ENCODE measurements around the gene CADM1.

Gene CADM1

DNA sequence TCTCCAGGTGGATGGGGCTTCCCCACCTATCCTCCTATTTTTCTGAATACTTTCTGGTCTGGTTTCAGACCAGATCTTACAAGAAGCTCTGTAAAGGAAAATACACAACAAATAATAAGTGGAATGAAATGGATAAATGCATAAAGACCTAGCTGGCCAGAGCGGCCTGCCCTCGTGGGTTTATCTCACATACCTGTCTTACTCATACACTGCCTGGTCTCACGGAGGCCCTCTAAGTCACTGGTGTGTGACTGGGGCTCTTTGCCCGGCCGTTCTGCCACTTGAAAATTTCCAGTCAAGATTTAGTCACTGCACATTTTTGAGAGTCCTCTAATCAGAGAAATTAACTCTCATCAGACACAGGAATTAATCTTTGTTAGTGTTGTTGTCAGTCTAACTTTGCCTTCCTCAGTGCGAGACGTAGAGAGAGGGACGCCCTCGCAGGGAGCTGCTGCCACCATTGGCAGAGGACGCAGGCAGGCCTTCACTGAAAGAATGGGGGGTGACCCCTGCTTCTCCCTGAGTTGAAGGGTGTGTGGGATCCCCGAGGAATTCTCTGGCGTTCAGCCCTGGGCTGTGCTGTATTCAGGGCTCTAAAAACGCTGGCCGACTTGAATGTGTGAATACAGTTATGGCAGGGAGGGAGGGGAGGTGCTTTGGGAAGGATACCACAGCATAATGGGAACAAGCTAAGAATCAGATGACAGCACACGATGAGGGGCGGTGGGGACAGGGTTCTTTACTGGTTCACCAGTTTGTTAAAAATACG is 46.3 kb upstream of the CADM1 start:
- Histone ChIP-seq H3K4me1 (ENCODE audit: low read length) (no peaks in the 10 kb centered on the region), H4K20me1 (ENCODE audit: insufficient read depth, low read length) (no peaks in the 10 kb centered on the region), H3K4me2 (ENCODE audit: low read depth, low read length) (no peak overlapping the region), H3K9me3 (replicated peaks; ENCODE audit: insufficient read depth, low read length) (no peaks in the 10 kb centered on the region), H3K9ac (ENCODE audit: low read length) (no peak overlapping the region), H3F3A (ENCODE audit: insufficient read depth, low read length) (no peaks in the 10 kb centered on the region), H3K79me2 (ENCODE audit: low read length) (no peaks in the 10 kb centered on the region), H3K27me3 (replicated peaks; ENCODE audit: insufficient read depth, low read length) (no peaks in the 10 kb centered on the region), H3K36me3 (replicated peaks; ENCODE audit: insufficient read depth, low read length) (no peaks in the 10 kb centered on the region), H3K27ac (ENCODE audit: low read length) (no peak overlapping the region), H2AFZ (ENCODE audit: low read length) (no peak overlapping the region), H3K4me3 (ENCODE audit: low read length) (no peak overlapping the region), H3K9me2 (replicated peaks; ENCODE audit: insufficient read depth, low read length) (no peaks in the 10 kb centered on the region)
- no peak for DNase-seq
- no peak for TF ChIP-seq EZH2 (optimal IDR thresholded peaks at IDR 0.05; ENCODE audit: low read depth, low read length)
- TF ChIP-seq, protein P1, sequence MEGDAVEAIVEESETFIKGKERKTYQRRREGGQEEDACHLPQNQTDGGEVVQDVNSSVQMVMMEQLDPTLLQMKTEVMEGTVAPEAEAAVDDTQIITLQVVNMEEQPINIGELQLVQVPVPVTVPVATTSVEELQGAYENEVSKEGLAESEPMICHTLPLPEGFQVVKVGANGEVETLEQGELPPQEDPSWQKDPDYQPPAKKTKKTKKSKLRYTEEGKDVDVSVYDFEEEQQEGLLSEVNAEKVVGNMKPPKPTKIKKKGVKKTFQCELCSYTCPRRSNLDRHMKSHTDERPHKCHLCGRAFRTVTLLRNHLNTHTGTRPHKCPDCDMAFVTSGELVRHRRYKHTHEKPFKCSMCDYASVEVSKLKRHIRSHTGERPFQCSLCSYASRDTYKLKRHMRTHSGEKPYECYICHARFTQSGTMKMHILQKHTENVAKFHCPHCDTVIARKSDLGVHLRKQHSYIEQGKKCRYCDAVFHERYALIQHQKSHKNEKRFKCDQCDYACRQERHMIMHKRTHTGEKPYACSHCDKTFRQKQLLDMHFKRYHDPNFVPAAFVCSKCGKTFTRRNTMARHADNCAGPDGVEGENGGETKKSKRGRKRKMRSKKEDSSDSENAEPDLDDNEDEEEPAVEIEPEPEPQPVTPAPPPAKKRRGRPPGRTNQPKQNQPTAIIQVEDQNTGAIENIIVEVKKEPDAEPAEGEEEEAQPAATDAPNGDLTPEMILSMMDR (IDR thresholded peaks at IDR 0.05; ENCODE audit: low read length): no peak
- no peak for TF ChIP-seq EZH2phosphoT487 (IDR thresholded peaks at IDR 0.05; ENCODE audit: low read length)

DNA sequence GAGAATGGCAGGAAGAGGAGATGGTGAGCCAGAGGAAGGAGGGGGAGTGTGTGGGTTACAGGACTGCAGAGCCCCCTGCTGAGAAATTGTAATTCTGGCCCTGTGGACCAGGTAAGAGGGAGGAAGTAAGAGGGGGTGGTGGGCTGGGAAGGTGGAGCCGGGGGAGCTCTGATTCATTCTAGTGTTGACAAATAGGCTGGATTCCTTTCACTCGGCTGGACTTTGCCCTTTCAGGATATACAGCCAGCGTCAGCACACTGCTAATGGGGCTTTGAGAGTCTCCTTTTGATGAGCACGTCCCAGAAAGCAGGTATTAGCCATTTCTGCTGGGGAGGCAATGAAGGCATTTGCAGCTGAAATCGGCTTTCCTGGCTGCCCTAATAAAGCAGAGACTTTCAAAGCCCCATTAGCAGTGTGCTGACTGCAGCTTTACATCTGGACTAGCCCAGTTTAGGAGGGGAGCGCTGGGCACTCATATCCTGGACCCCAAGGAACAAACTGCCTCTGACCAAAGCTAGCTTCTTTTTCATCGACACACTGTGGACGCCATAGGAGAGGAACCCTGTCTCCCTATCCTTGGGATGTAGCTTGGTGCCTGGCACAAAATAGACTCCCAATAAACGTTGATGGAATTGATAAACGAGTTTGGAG is 44.8 kb upstream of the CADM1 start:
- Histone ChIP-seq H3F3A (ENCODE audit: insufficient read depth, low read length) (no peaks in the 10 kb centered on the region), H3K4me2 (ENCODE audit: low read depth, low read length) (no peak overlapping the region), H3K36me3 (replicated peaks; ENCODE audit: insufficient read depth, low read length) (no peaks in the 10 kb centered on the region), H3K9ac (ENCODE audit: low read length) (no peak overlapping the region), H2AFZ (ENCODE audit: low read length) (no peak overlapping the region), H3K9me3 (replicated peaks; ENCODE audit: insufficient read depth, low read length) (no peaks in the 10 kb centered on the region), H3K27ac (ENCODE audit: low read length) (no peak overlapping the region), H3K4me3 (ENCODE audit: low read length) (no peak overlapping the region), H3K79me2 (ENCODE audit: low read length) (no peaks in the 10 kb centered on the region), H3K27me3 (replicated peaks; ENCODE audit: insufficient read depth, low read length) (no peaks in the 10 kb centered on the region), H4K20me1 (ENCODE audit: insufficient read depth, low read length) (no peaks in the 10 kb centered on the region), H3K9me2 (replicated peaks; ENCODE audit: insufficient read depth, low read length) (no peaks in the 10 kb centered on the region), H3K4me1 (ENCODE audit: low read length) (no peaks in the 10 kb centered on the region)
- TF ChIP-seq EZH2 (optimal IDR thresholded peaks at IDR 0.05; ENCODE audit: low read depth, low read length) (no peak), EZH2phosphoT487 (IDR thresholded peaks at IDR 0.05; ENCODE audit: low read length) (no peak)
- TF ChIP-seq, protein P1 (IDR thresholded peaks at IDR 0.05; ENCODE audit: low read length): no peak
- no peak for DNase-seq

DNA sequence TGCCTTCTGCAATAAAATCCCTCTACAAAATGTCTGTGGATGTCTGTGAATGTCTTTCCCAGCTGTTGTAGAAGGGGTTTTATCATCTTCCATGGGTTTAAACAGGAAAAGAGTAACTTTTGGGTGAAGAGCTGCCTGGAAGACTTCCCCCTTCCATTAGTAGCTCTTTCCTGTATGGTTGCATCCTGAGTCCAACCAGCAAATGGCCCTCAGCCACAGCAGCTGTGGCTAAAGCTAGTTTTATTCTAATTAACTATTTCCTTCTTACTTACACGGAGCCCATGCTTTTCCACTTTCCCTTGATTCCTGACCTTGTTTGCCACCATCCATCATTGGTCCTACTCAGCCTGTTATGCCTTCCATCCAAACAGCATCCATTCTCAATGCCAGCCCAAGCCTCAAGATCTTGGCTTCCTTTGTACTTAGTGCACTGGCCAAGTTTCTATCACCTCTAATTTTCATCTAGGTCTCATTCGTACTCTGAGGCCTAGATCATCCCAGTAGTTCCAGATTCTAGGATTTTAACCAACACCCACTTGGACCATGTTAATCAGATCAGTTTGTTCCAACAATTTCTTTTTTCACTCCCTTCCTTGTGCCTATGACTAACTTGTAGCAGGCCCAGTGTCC is 41.5 kb upstream of the CADM1 start:
- Histone ChIP-seq H3K27me3 (replicated peaks; ENCODE audit: insufficient read depth, low read length) (no peaks in the 10 kb centered on the region), H3K9me3 (replicated peaks; ENCODE audit: insufficient read depth, low read length) (no peaks in the 10 kb centered on the region), H3K27ac (ENCODE audit: low read length) (no peak overlapping the region), H4K20me1 (ENCODE audit: insufficient read depth, low read length) (no peaks in the 10 kb centered on the region), H3K4me2 (ENCODE audit: low read depth, low read length) (no peak overlapping the region), H3K4me3 (ENCODE audit: low read length) (no peak overlapping the region), H3K79me2 (ENCODE audit: low read length) (no peaks in the 10 kb centered on the region), H3K9ac (ENCODE audit: low read length) (no peak overlapping the region), H3K36me3 (replicated peaks; ENCODE audit: insufficient read depth, low read length) (no peaks in the 10 kb centered on the region), H3K4me1 (ENCODE audit: low read length) (no peaks in the 10 kb centered on the region), H2AFZ (ENCODE audit: low read length) (no peak overlapping the region), H3F3A (ENCODE audit: insufficient read depth, low read length) (no peaks in the 10 kb centered on the region), H3K9me2 (replicated peaks; ENCODE audit: insufficient read depth, low read length) (no peaks in the 10 kb centered on the region)
- TF ChIP-seq EZH2 (optimal IDR thresholded peaks at IDR 0.05; ENCODE audit: low read depth, low read length) (no peak), EZH2phosphoT487 (IDR thresholded peaks at IDR 0.05; ENCODE audit: low read length) (no peak)
- TF ChIP-seq, protein P1 (IDR thresholded peaks at IDR 0.05; ENCODE audit: low read length): no peak
- no peak for DNase-seq
